OCI-LY7 (cell line): ENCODE data around the gene SUPT5H. TPM values are rescaled to one million over a fixed set of nuclear protein-coding genes. Genes with fewer than 3 reads are reported as not detected.

Experiments
- BruUV-seq: library from RNA; stranded (reverse); fragments of 400-500 nt; replicated peaks from 2 replicates; lab custom pipeline; 2021; lab: Mats Ljungman, UMichigan
- CTCF ChIA-PET: fragments of 300-600 bp; sonication (Branson Sonifier 250); formaldehyde crosslinking; loops from one replicate; lab custom pipeline; 2022; ENCODE audit warnings: antibody characterized with exemption; ENCODE audit not compliant: unreplicated experiment; lab: Charles Lee
- POLR2A ChIA-PET: fragments of 300-600 bp; sonication (Branson Sonifier 250); formaldehyde crosslinking; loops from one replicate; lab custom pipeline; 2022; ENCODE audit warnings: antibody characterized with exemption; lab: Charles Lee
- DNase-seq: peaks from one replicate; pipeline ENCODE4 v3.0.0-alpha.2; 2015; ENCODE audit warnings: low spot score
- H2AFZ ChIP-seq: fragments of 200-600 bp; sonication (generic), shearing (Covaris generic); 2 replicates; pipeline ENCODE4 v1.6.1; 2014; ENCODE audit warnings: mild to moderate bottlenecking, antibody characterized with exemption, low read length, moderate library complexity
- H3K27ac ChIP-seq: fragments of 200-600 bp; sonication (generic); 2 replicates; pipeline ENCODE4 v1.5.1; 2014; ENCODE audit warnings: mixed run types, low read depth, mild to moderate bottlenecking, moderate library complexity, low read length, inconsistent platforms; ENCODE audit not compliant: poor library complexity, severe bottlenecking
- H3K36me3 ChIP-seq: fragments of 200-600 bp; sonication (generic); 2 replicates; pipeline ENCODE4 v1.6.1; 2014; ENCODE audit warnings: mild to moderate bottlenecking, antibody characterized with exemption, low read length, moderate library complexity, mixed read lengths; ENCODE audit not compliant: insufficient read depth
- H3K4me1 ChIP-seq: fragments of 200-600 bp; sonication (generic); 2 replicates; pipeline ENCODE4 v1.5.1; 2014; ENCODE audit warnings: mild to moderate bottlenecking, low read length; ENCODE audit not compliant: insufficient read depth, poor library complexity, severe bottlenecking
- H3K4me2 ChIP-seq: fragments of 200-600 bp; sonication (generic); 2 replicates; pipeline ENCODE4 v1.6.1; 2014; ENCODE audit warnings: mild to moderate bottlenecking, low read length
- H3K4me3 ChIP-seq: fragments of 200-600 bp; sonication (generic); 2 replicates; pipeline ENCODE4 v1.5.1; 2014; ENCODE audit warnings: mild to moderate bottlenecking, low read depth, low read length; ENCODE audit not compliant: poor library complexity, severe bottlenecking
- H3K79me2 ChIP-seq: fragments of 200-600 bp; sonication (generic); 2 replicates; pipeline ENCODE4 v1.6.1; 2016; ENCODE audit warnings: low read depth, mild to moderate bottlenecking, low read length, moderate library complexity, mixed read lengths; ENCODE audit not compliant: insufficient read depth
- H3K9me2 ChIP-seq: fragments of 200-600 bp; sonication (generic); 2 replicates; pipeline ENCODE4 v1.6.1; 2016; ENCODE audit warnings: mild to moderate bottlenecking, low read length, mixed read lengths; ENCODE audit not compliant: insufficient read depth
- H3K9me3 ChIP-seq: fragments of 200-600 bp; sonication (generic); 2 replicates; pipeline ENCODE4 v1.6.1; 2014; ENCODE audit warnings: mild to moderate bottlenecking, mixed run types, low read length, mixed read lengths
- H4K20me1 ChIP-seq: fragments of 200-600 bp; sonication (generic); 2 replicates; pipeline ENCODE4 v1.6.1; 2014; ENCODE audit warnings: mild to moderate bottlenecking, antibody characterized with exemption, low read length, moderate library complexity, mixed read lengths; ENCODE audit not compliant: insufficient read depth
- EZH2phosphoT487 ChIP-seq: fragments of 200-600 bp; sonication (generic); IDR thresholded peaks from 2 replicates; pipeline ENCODE4 v1.6.1; 2018; ENCODE audit warnings: low read depth, borderline replicate concordance, mild to moderate bottlenecking, mixed run types, antibody characterized with exemption, low read length, moderate library complexity, mixed read lengths
- intact Hi-C: fragments of 100-400 bp; cut with micrococcal nuclease; formaldehyde crosslinking; loops from one replicate; pipeline ENCODE4 v1.10.0; 2022; ENCODE audit not compliant: unreplicated experiment
- total RNA-seq, 2 experiments: library from RNA; depleted of rRNA in 1 of 2; stranded (reverse); fragments of >200 nt in 1 of 2; shearing (Covaris generic) in 1 of 2; gene quantifications; 2 replicates each; pipeline ENCODE4 v1.2.3, GENCODE V29; 2014 to 2022
- TF ChIP-seq, protein P1 (sequence below): fragments of 200-600 bp; sonication (generic); conservative IDR thresholded peaks from 2 replicates; pipeline ENCODE4 v1.5.1; 2014; ENCODE audit warnings: mild to moderate bottlenecking, antibody characterized with exemption, low read length, moderate library complexity, mixed read lengths

The SUPT5H gene
- total RNA-seq, 2 experiments from 2014 or later, result 70.1 to 175 TPM

DNA sequence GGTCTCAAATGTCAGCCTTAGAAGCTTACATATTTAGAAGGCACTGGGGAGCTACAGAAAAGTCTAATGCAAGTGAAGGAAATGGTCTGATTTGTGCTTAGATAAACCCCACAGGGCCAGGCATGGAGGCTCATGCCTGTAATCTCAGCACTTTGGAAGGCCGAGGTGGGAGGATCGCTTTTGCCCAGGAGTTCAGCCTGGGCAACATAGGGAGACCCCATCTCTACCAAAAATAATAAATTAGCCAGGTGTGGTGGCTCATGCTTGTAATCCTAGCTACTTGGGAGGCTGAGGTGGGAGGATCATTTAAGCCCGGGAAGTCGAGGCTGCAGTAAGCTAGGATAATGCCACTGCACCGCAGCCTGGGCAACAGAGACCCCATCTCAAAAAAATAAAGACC lies 50.7 kb downstream of the SUPT5H start:
- ChIA-PET CTCF (no interaction called here), POLR2A (no interaction called here)
- intact Hi-C loops, result no loop called here
- no peaks in the 10 kb centered on the region for H3K79me2 ChIP-seq
- no peak overlapping the region for H3K4me2 ChIP-seq
- no peak overlapping the region for H3K4me3 ChIP-seq
- no peak for DNase-seq
- H3K27ac ChIP-seq, result no peak overlapping the region
- H2AFZ ChIP-seq, result no peak overlapping the region
- H4K20me1 ChIP-seq, result no peaks in the 10 kb centered on the region
- no TSS peak for BruUV-seq
- H3K36me3 ChIP-seq, result peaks cover 13% of the 10 kb centered on the region
- H3K4me1 ChIP-seq, result peaks cover 28% of the 10 kb centered on the region
- TF ChIP-seq EZH2phosphoT487, result no peak
- H3K9me3 ChIP-seq, result no peaks in the 10 kb centered on the region
- no peaks in the 10 kb centered on the region for H3K9me2 ChIP-seq

DNA sequence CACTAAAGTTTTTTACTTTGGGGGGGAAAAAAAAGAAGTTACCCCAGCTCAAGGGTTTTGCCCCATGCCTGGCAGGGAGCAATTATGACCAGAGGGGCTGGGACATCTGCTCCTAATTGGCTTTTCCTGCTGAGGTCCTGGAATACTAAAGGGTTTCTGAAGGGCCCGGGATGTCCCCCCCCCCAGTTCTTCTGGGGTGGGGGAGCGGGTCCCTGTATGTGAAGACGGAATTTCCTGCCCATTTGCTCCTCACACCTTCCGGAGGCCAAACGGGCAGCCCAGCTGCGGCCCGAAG lies 52.3 kb downstream of the SUPT5H start:
- no peaks in the 10 kb centered on the region for H4K20me1 ChIP-seq
- peak overlapping the region; percentile 66 for H3K4me2 ChIP-seq
- H3K36me3 ChIP-seq, result no peaks in the 10 kb centered on the region
- no peak for TF ChIP-seq EZH2phosphoT487
- TF ChIP-seq, protein P1, sequence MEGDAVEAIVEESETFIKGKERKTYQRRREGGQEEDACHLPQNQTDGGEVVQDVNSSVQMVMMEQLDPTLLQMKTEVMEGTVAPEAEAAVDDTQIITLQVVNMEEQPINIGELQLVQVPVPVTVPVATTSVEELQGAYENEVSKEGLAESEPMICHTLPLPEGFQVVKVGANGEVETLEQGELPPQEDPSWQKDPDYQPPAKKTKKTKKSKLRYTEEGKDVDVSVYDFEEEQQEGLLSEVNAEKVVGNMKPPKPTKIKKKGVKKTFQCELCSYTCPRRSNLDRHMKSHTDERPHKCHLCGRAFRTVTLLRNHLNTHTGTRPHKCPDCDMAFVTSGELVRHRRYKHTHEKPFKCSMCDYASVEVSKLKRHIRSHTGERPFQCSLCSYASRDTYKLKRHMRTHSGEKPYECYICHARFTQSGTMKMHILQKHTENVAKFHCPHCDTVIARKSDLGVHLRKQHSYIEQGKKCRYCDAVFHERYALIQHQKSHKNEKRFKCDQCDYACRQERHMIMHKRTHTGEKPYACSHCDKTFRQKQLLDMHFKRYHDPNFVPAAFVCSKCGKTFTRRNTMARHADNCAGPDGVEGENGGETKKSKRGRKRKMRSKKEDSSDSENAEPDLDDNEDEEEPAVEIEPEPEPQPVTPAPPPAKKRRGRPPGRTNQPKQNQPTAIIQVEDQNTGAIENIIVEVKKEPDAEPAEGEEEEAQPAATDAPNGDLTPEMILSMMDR, result no peak
- peaks cover 30% of the 10 kb centered on the region for H3K4me1 ChIP-seq
- H2AFZ ChIP-seq, result peak overlapping the region; percentile 81; the same call in 1 of the 2 replicates
- POLR2A ChIA-PET, result interaction anchor here (0.7 kb wide), 1 partner anchor 58 kb away, joined by 4 read pairs; no protein-coding TSS in a partner anchor
- peak overlapping the region; percentile 69 for H3K4me3 ChIP-seq
- intact Hi-C loops, result no loop called here
- no peak for DNase-seq
- no peaks in the 10 kb centered on the region for H3K9me3 ChIP-seq
- CTCF ChIA-PET, result interaction anchor here (1.1 to 1.8 kb wide), 2 partner anchors 23 to 57 kb away, joined by 5 to 13 read pairs; no protein-coding TSS in a partner anchor
- H3K27ac ChIP-seq, result peak overlapping the region; percentile 67
- BruUV-seq, result no TSS peak
- no peaks in the 10 kb centered on the region for H3K79me2 ChIP-seq
- H3K9me2 ChIP-seq, result no peaks in the 10 kb centered on the region

DNA sequence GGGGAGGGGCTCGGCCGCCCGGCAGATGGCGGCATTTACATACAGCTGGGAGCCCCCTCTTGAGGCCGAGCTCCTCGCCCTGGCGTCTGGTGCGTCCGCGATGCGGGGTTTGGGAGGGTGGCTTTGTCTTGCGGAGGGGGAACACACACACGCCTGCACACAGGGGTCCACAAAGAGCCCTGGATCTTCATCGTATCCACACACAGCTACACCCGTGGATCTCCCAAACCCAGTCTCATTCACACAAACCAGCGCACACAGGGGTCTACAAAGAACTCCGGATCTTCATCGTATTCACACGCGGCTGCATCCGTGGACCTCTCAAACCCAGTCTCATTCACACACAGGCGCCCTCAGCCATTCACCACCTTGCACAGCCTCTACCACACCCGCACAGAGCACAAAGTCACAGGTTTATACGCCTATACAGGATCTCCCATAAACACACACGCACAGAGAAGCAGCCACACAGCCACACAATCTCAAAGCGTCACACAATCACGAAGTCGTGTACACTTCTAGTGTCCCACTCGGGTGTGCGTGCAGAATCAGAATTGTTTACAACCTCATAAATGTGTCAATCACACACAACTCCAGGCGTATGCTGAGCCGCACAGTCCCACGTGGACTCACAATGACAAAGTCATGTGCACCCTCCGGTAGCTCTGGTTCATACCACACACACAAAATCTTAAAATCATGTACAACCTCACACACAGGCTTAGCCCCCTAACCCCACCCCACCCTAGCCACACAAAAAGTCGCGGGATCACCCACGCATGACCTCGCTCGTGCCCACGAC lies 52.8 kb downstream of the SUPT5H start:
- peak overlapping the region; percentile 67 for H3K27ac ChIP-seq
- H3K36me3 ChIP-seq, result no peaks in the 10 kb centered on the region
- H3K9me2 ChIP-seq, result no peaks in the 10 kb centered on the region
- POLR2A ChIA-PET, result interaction anchor here (0.7 kb wide), 2 partner anchors 58 to 158 kb away, joined by 3 to 4 read pairs; no protein-coding TSS in a partner anchor
- peak overlapping the region; percentile 69 for H3K4me3 ChIP-seq
- H3K4me1 ChIP-seq, result peaks cover 32% of the 10 kb centered on the region
- no peaks in the 10 kb centered on the region for H3K79me2 ChIP-seq
- H2AFZ ChIP-seq, result peak overlapping the region; percentile 81
- BruUV-seq, result no TSS peak
- H3K9me3 ChIP-seq, result no peaks in the 10 kb centered on the region
- intact Hi-C loops, result loop anchor here (2.0 kb wide), 1 partner anchor 35 kb away; the partner anchor contains the start of gene EID2B
- CTCF ChIA-PET, result interaction anchor here (0.6 to 1.8 kb wide), 3 partner anchors 24 to 58 kb away, joined by 5 to 13 read pairs (median 11); no protein-coding TSS in a partner anchor
- peak; percentile 84 for DNase-seq
- peak overlapping the region; percentile 66 for H3K4me2 ChIP-seq
- TF ChIP-seq, protein P1, result peak; percentile 65
- no peak for TF ChIP-seq EZH2phosphoT487
- no peaks in the 10 kb centered on the region for H4K20me1 ChIP-seq
